GM19397 (cell line): ENCODE data around the gene TBL1XR1.
"Not testable (repeated sequence)": the region's sequence is repeated elsewhere in the genome, so short reads cannot be mapped to it uniquely, and the experiment has no call there.

Experiments
- ATAC-seq: cut with Tn5 transposase; IDR thresholded peaks from one replicate; pipeline ENCODE4 v1.9.1; 2021; ENCODE audit warnings: mild to moderate bottlenecking, moderate library complexity; ENCODE audit not compliant: unreplicated experiment

Gene TBL1XR1

DNA sequence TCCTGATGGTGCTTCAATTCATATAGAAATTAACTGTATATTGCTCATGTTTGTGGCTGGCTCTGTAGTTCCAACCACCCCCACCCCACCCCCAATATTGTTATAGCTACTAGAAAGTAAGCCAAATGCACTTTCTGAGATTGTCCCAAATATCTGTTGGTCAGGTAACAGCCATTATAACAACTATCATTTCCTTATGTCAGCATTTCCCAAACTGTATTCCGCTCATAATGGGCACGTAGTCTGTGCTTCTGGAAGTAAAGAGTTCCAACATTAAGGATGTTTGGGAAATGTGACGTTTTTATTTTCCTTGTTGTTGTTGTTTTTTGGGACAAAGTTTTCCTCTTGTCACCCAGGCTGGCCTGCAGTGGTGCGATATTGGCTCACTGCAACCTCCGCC lies 12.2 kb upstream of the TBL1XR1 start:
- no peak for ATAC-seq

DNA sequence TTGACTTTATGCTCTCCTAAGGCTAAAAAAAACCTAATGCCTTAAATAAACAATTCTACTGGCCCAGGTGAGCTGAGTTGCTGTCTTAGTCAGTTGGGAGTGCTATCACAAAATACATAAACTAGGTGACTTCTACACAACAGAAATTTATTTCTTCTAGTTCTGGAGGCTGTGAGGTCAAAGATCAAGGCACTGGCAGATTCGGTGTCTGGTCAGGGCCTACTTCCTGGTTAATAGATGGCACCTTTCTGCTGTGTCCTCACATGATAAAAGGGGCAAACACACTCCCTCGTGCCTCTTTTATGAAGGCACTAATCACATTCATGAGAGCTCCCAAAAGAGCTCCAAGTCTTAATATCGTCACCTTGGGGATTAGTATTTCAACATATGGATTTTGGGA lies 11.5 kb upstream of the TBL1XR1 start:
- no peak for ATAC-seq

DNA sequence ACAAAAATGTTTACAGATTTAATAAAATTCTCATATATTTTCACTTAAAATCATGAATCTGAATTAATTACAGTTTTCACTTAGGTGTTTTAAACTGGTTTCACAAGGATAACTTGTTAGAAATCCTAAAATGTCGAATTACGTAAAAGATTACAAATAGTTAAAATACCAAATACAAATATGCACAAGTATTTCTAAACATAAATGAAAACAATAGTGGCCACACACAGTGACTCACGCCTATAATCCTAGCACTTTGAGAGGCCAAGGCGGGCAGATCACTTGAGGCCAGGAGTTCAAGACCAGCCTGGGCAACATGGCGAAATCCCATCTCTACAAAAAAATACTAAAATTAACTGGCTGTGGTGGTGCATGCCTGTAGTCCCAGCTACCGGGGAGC lies 10.9 kb upstream of the TBL1XR1 start:
- ATAC-seq = no peak

DNA sequence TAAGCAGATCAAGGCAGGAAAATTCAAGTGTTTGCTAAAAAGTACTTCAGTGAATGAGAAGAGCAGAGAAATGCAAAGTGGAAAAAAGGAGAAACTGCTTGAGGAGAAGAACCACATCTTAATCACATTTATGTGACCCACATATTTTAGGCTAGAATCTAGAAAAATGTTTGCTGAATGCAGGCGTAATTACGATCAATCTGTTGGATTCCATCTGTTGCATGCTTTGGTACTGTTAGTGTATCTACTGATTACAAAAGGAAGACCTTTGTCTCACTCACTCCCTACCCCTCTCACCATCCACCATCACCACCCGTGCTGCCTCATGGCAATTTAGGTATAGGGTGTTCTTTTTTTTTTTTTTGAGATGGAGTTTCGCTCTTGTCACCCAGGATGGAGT lies 9.7 kb upstream of the TBL1XR1 start:
- ATAC-seq = no peak

DNA sequence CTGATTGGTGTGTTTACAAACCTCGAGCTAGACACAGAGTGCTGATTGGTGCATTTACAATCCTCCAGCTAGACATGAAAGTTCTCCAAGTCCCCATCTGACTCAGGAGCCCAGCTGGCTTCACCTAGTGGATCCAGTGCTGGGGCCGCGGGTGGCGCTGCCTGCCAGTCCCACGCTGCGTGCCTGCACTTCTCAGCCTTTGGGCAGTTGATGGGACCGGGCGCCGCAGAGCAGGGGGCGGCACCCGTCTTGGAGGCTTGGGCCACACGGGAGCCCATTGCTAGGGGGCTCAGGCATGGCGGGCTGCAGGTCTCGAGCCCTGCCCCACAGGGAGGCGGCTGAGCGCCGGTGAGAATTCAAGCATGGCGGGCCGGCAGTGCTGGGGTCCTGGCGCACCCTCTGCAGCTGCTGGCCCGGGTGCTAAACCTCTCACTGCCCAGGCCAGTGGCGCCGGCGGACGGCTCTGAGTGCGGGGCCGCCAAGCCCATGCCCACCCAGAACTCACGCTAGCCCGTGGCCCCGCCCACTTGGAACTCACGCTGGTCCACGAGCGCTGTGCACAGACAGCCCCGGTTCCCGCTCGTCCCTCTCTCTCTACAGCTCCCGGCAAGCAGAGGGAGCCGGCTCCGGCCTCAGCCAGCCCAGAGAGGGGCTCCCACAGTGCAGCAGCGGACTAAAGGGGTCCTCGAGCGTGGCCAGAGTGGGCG lies 6.6 kb upstream of the TBL1XR1 start:
- ATAC-seq = no peak

DNA sequence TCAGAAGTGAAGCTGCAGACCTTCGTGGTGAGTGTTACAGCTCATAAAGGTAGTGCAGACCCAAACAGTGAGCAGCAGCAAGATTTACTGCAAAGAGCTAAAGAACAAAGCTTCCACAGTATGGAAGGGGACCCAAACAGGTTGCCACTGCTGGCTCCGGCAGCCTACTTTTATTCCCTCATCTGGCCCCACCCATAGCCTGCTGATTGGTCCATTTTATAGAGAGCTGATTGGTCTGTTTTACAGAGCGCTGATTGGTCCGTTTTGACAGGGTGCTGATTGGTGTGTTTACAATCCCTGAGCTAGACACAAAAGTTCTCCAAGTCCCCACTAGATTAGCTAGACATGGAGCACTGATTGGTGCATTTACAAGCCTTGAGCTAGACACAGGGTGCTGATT lies 5.7 kb upstream of the TBL1XR1 start:
- not testable (repeated sequence) for ATAC-seq

DNA sequence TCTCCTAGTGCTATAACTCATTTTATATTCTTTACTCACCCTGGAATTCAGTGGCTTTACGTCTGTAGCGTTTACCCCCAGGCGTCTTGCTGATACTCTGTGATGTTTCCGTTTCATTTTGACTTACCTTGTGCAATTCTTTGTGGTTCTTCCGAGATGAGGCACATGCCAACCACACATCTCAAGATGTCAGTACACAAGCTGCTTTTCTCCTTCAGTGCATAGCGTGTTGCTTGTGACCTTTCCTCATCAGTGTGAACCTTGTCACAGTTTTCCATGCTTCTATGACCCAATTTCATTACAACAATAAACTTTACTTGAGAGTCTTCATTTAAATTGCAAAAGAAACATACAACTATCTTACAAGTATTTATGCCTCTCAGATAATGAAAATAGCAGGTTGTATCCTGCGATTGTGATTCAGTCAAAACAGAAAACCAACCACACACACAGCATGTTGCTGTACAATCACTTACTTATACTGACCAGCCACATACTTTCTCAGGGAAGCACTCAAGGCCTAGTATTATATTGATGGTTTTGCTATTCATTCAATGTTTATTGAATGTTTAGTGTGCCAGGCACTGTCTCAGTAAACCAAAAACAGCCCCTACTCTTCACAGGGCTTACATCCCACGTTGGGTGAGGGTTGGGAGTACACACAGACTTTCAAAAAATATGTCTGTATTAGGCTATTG lies 4.6 kb upstream of the TBL1XR1 start:
- ATAC-seq = peak; percentile 59

DNA sequence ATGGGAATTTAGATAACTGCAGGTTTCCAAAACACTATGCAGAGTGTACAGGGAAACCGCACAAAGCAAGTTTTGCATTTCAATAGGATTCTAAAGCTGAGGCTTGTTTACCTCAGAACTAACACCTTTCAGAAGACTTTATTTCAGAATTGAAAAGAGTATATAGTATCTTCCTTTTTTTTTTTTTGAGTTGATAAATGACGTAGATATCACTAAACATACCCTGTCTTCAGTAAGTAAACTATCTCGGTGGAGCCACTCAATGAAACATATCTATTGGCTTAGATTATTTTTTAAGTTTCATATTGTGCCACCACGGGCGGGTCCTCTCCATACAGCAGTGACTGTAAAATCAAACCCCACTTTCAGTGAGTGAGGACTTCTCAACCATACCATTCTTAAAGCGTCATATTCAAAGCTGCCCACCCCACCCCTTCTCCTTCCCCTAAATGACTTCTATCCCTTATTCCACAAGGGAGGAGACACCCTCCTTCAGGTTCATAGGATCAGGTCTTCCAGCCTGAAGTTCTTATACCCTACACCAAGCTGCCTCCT lies 2.0 kb upstream of the TBL1XR1 start:
- ATAC-seq = no peak

DNA sequence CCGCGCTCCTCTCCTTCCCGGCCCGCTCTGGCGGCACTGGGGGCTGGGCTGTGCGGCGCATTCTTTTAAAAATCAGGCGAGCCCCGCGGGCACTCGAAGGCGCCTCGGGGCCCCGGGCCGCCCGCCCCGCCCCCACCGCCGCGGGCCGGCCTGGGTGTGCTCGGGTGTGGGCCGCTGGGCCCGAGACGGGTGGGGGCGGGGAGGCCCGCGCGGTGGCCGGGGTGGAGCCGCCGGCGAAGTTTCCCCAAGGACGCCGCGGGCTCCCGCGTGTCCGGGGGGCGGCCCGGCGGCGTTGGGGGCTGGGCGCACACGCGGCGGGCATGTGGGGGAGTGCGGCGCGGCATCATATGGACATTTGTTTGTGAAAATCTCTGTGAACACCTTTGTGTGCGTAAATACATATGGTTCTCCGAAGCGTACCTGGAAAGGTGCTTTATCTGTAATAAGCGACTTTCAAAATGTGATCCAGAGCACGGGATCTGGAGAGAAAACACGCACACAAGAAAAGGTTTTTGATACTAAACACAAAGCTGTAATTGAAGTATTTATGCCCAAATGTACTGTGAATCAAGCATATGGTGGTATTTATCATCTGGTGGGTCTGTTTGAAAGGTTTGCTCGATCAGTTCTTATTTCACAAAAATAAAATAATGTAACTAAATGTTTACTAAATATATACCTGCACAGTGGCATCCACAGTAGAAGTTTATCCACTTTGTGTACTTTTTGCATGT lies 612 bp upstream of the TBL1XR1 start:
- peak; percentile 48 for ATAC-seq

DNA sequence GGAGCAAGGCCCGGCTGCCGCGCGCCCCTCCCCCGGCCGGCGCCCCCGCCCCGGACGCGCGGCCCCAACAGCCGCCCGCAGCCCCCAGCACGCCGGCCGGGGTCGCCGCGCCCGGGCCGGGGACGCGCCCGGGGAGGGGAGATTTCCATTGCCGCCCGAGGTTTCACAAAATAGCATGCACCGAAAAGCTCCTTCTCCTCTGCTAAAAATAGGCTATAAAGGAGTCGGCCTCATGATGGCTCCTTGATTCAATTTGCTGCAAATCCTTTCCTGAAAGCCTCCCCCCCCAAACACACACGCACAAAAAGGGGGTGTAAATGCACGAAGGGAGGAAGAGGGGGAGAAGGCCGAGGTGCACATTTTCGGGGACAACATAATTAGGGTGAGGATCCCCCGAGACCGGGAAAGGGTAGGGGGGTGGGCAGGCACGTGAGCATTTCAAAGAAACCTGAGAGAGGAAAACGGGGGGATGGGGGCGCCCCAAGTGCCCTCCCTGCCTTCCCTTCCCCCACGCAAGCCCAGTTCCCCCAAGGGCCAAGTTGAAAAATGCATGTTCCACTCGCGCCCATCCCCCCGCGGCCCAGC lies 734 bp downstream of the TBL1XR1 start:
- no peak for ATAC-seq

DNA sequence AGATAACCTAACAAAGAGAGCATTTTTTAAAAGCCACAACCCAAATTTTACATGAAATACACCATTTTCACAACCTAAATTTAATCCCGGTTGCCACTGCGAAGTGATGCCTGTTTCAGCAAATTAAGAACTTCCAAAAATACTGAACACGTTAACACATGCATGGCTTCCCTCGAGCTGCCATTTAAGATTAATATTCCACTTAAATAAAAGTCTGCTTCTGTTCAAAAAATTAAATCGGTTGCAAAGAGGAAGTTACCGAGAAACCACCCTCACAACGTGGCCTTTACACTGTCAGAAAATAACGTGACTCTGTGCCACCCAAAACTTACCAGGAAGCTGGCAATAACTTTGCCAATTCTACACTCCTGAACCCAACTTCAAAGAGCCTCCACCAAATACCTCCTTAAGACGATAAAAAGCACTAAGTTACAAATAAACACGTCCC lies 1.2 kb downstream of the TBL1XR1 start:
- no peak for ATAC-seq

DNA sequence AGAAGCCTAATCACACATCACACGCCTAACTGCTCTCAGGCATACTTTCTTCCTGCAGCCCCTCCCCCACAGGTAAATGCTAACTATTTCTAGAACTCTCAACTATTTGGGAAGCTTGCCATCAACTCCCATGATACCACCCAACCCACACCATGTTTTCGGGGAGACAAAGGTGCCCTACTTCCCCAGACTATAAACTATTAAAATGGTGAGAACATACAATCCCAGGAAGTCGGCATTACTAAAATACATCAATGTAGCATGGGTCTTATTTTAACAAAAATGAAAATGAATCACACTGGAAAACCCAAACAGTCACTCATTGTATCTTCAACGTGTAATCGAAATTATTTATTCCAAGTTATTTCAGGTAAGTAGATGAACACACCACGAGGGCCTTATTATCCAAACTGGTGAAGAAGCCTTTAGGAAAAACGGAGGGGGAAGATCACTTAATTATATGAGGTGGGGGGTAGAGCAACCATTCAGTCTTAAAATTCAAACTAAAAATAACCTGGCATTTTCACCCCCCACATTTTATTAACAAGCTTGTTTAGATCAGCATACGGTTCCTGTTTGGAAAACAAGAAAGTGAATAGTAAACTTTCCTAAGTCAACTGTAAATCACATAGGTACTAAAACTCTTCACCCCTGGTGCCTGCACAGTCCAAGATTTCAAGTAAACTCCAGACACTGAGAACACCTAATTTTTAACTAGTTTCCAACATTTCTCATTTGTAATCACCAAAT lies 1.9 kb downstream of the TBL1XR1 start:
- no peak for ATAC-seq

DNA sequence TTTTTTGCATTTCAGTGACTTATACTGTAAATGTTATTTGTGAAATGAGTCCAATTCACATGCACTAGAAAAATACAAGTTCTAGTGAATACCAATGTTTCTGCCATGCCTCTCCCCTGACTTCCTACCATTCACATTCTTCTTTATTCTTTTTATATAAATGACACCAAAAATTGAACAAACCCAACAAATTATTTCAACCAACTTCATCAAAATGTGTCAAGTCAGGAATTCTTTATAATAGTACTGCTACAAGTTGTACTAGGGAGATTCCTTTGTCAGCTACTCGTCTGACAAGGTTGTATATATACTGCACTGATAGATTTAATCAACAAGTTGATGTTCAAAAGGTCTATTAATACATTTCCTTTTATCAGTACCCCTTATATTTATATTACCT lies 3.0 kb downstream of the TBL1XR1 start:
- ATAC-seq = no peak

DNA sequence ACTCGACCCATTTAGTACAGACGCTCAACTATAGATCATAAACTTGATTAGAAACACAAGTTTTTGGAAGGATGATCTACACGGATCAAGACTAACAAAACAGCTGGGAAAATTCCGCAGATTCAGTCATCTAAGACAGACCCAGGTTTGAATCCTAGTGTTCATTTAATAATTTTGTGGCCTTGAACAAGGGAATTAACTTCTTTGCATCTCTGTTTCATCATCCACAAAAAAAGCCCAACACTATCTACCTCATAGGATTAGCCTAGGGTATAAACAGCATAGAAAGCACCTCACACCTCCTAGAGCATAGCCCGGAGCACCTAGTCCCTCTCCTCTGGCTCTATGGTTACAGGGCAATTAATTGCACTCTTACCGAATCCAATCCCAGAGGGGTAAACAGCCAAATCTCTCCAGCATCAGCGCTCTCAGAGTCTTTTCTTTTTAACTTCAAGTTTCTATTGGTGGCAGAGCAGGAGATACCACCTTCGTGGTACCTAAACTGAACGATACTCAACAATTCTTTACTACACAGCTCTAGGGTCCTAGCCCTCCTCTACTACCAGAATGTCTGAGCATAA lies 3.5 kb downstream of the TBL1XR1 start:
- ATAC-seq = no peak

DNA sequence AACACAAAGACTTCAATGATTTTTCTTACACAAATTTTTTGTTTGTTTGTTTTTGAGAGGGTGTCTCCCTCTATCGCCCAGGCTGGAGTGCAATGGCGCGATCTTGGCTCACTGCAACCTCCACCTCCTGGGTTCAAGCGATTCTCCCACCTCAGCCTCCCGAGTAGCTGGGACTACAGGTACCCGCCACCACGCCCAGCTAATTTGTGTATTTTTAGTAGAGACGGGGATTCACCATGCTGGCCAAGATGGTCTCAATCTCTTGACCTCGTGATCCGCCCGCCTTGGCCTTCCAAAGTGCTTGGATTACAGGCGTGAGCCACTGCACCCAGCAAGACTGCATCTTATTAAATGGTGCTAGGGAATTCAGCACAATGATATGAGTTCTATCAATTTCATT lies 4.0 kb downstream of the TBL1XR1 start:
- not testable (repeated sequence) for ATAC-seq

DNA sequence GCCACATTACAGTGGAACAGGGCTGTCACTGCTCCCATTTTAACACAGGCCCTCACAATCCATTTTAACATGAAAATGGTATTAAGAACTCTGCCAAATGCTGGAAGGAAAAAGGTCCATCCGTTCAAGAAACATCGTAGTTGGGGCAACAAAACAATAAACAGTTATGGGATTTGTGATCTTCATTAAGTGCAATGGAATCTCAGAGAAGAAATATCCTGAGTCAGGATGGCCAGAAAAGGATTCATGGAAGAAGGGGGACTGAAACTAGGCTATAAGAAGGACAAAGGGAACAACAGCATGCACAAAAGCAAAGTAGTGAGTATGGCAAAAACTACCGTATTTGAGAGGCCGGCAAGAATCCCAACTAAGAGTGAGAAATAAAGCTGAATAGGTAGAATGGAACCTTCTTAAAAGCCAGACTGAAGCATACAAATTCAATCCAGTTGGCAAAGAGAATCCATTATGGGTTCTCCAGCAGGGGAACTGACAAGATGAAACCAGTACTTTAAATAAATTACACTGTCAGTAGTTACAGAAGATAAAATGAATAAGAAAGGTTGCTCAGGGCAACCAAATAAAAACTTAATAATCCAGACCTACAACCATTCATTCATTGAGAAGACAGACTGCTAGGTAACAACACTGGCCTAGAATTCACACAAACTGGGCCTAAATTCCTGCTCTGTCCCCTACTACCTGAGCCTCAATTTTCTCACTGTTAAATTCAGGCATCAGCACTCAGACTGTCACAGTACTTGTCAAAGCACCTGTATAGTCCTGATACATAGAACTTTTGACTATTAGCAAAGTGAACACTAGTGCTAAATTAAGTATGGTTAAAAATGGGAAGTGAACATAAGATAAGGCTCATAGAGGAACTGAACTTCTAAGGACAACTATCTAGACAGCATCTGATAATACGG lies 6.3 kb downstream of the TBL1XR1 start:
- ATAC-seq = no peak

DNA sequence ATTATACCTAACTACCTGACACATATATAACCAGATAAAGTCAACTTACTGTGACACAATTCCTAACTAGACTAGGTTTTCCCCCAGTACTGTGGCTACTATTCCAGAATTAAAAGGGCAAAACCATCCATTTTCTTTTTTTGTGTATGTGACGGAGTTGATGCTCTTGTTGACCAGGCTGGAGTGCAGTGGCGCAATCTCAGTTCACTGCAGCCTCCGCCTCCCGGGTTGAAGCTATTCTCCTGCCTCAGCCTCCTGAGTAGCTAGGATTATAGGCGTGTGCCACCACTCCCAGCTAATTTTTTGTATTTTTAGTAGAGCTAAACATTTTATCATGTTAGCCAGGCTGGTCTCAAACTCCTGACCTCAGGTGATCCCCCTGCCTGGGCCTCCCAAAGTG lies 7.1 kb downstream of the TBL1XR1 start:
- not testable (repeated sequence) for ATAC-seq

DNA sequence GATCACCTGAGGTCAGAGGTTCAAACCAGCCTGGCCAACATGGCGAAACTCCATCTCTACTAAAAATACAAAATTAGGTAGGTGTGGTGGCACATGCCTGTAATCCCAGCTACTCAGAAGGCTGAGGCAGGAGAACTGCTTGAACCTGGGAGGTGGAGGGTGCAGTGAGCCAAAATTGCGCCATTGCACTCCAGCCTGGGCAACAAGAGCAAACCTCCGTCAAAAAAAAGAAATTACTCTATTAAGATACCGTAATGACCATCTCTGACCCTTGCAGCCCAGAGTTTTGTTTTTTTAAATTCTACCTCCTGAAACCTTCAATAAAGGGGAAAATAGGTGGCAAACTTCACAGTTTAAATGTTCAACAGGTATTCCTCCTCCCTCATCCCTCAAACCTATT lies 9.0 kb downstream of the TBL1XR1 start:
- not testable (repeated sequence) for ATAC-seq

DNA sequence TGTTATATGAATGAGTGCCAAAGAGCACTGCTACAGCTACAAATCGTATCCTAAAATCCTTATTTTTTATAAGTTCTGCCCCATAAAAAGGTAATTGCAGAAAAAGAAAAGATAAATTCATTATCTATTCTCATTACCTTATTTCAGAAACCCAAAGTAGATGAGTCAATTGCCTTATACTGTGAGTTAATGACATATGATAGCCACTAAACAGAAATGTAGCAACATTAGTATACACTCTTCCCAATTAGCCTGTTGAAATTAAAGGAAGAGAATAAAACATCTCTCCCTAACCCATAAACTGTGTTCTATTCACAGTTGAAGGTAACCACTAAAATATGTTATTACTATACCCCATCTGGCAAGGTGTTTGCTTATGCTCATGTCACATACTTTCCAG lies 11.0 kb downstream of the TBL1XR1 start:
- no peak for ATAC-seq
